IMR-90 (cell line): ENCODE data around the gene RNF213. TPM values are rescaled to one million over a fixed set of nuclear protein-coding genes. Genes with fewer than 3 reads are reported as not detected.

Experiments
- ATAC-seq: fragments of 200-7000 bp; cut with Tn5 transposase; 2 replicates; pipeline ENCODE4 v1.9.1; 2020; ENCODE audit warnings: low read depth, mild to moderate bottlenecking, moderate library complexity
- BruUV-seq: library from RNA; stranded (reverse); fragments of 400-500 nt; replicated peaks from 2 replicates; lab custom pipeline; 2021; lab: Mats Ljungman, UMichigan
- CTCF ChIA-PET: fragments of 300-600 bp; formaldehyde crosslinking; extraction: SDS; loops from one replicate; lab custom pipeline; 2021; ENCODE audit warnings: antibody characterized with exemption; lab: Yijun Ruan, JAX
- POLR2A ChIA-PET: fragments of 300-600 bp; sonication (Branson Sonifier 250); formaldehyde crosslinking; loops from one replicate; lab custom pipeline; 2022; ENCODE audit warnings: antibody characterized with exemption; ENCODE audit not compliant: unreplicated experiment; lab: Charles Lee
- DNase-seq: peaks from one replicate; pipeline ENCODE4 v3.0.0; 2013
- H2AFZ ChIP-seq: replicated peaks from 2 replicates; pipeline ENCODE3; 2013; ENCODE audit warnings: low read length, mild to moderate bottlenecking; ENCODE audit not compliant: poor library complexity
- H2AK5ac ChIP-seq: 2 replicates; pipeline ENCODE4 v1.6.1; 2013; ENCODE audit warnings: low read depth, low read length, inconsistent platforms
- H2AK9ac ChIP-seq: replicated peaks from 2 replicates; pipeline ENCODE3; 2013; ENCODE audit warnings: mild to moderate bottlenecking, low read depth, low read length, moderate library complexity; ENCODE audit not compliant: poor library complexity
- H2BK120ac ChIP-seq: 2 replicates; pipeline ENCODE4 v1.6.1; 2013; ENCODE audit warnings: low read depth, low read length, inconsistent platforms
- H2BK15ac ChIP-seq: 3 replicates; pipeline ENCODE4 v1.6.1; 2013; ENCODE audit warnings: low read depth, low read length, inconsistent platforms
- H2BK20ac ChIP-seq: 2 replicates; pipeline ENCODE4 v1.6.1; 2013; ENCODE audit warnings: low read depth, mild to moderate bottlenecking, inconsistent platforms, low read length, moderate library complexity
- H2BK5ac ChIP-seq: 2 replicates; pipeline ENCODE4 v1.6.1; 2013; ENCODE audit warnings: mild to moderate bottlenecking, low read depth, low read length, inconsistent platforms; ENCODE audit not compliant: poor library complexity, severe bottlenecking
- H3K14ac ChIP-seq: replicated peaks from 2 replicates; pipeline ENCODE4 v1.6.1; 2013; ENCODE audit warnings: low read depth, low read length, inconsistent platforms
- H3K18ac ChIP-seq: 2 replicates; pipeline ENCODE4 v1.6.1; 2013; ENCODE audit warnings: low read depth, low read length, control low read depth
- H3K23ac ChIP-seq: 2 replicates; pipeline ENCODE4 v1.6.1; 2013; ENCODE audit warnings: low read depth, low read length, inconsistent platforms
- H3K27ac ChIP-seq: 2 replicates; pipeline ENCODE4 v1.5.1; 2013; ENCODE audit warnings: mild to moderate bottlenecking, control low read depth, low read length; ENCODE audit not compliant: insufficient read depth
- H3K27me3 ChIP-seq: 2 replicates; pipeline ENCODE4 v1.6.1; 2013; ENCODE audit warnings: low read length; ENCODE audit not compliant: control insufficient read depth, insufficient read depth
- H3K36me3 ChIP-seq: 2 replicates; pipeline ENCODE4 v1.6.1; 2013; ENCODE audit warnings: low read length, mixed read lengths; ENCODE audit not compliant: control insufficient read depth, insufficient read depth
- H3K4ac ChIP-seq: 2 replicates; pipeline ENCODE4 v1.6.1; 2013; ENCODE audit warnings: low read depth, low read length, inconsistent platforms
- H3K4me1 ChIP-seq: 2 replicates; pipeline ENCODE4 v1.6.1; 2013; ENCODE audit warnings: low read length, mixed read lengths; ENCODE audit not compliant: control insufficient read depth, insufficient read depth
- H3K4me2 ChIP-seq: 2 replicates; pipeline ENCODE4 v1.6.1; 2013; ENCODE audit warnings: low read depth, mild to moderate bottlenecking, control low read depth, low read length, moderate library complexity
- H3K4me3 ChIP-seq: 2 replicates; pipeline ENCODE4 v1.5.1; 2013; ENCODE audit warnings: low read depth, mild to moderate bottlenecking, control low read depth, low read length, moderate library complexity; ENCODE audit not compliant: insufficient read depth
- H3K56ac ChIP-seq: 2 replicates; pipeline ENCODE4 v1.6.1; 2013; ENCODE audit warnings: low read length, inconsistent platforms; ENCODE audit not compliant: insufficient read depth; ENCODE audit errors: extremely low read depth
- H3K79me1 ChIP-seq, 2 experiments: 2 replicates each; pipeline ENCODE4 v1.6.1; 2013; ENCODE audit warnings: low read length in 2 of 2, inconsistent platforms in 1 of 2, low read depth in 1 of 2
- H3K9ac ChIP-seq: 2 replicates; pipeline ENCODE4 v1.6.1; 2013; ENCODE audit warnings: low read depth, low read length, control low read depth
- H3K9me1 ChIP-seq: 2 replicates; pipeline ENCODE4 v1.6.1; 2013; ENCODE audit warnings: low read length, inconsistent platforms; ENCODE audit not compliant: insufficient read depth
- H3K9me3 ChIP-seq: 2 replicates; pipeline ENCODE4 v1.6.1; 2013; ENCODE audit warnings: low read length; ENCODE audit not compliant: control insufficient read depth, insufficient read depth
- H4K20me1 ChIP-seq: 2 replicates; pipeline ENCODE4 v1.6.1; 2013; ENCODE audit warnings: low read length, inconsistent platforms; ENCODE audit not compliant: insufficient read depth
- H4K5ac ChIP-seq: 2 replicates; pipeline ENCODE4 v1.6.1; 2013; ENCODE audit warnings: mild to moderate bottlenecking, low read depth, low read length, control low read depth
- H4K8ac ChIP-seq, 2 experiments: 2 replicates each; pipeline ENCODE4 v1.6.1; 2013; ENCODE audit warnings: low read depth in 2 of 2, low read length in 2 of 2, control low read depth in 1 of 2, inconsistent platforms in 1 of 2
- H4K91ac ChIP-seq: 2 replicates; pipeline ENCODE4 v1.6.1; 2013; ENCODE audit warnings: low read depth, low read length, inconsistent platforms; ENCODE audit not compliant: insufficient read depth
- BHLHE40 ChIP-seq: fragments of 150-350 bp; IDR thresholded peaks from 2 replicates; pipeline ENCODE4 v1.6.1; 2016; ENCODE audit warnings: mild to moderate bottlenecking, low read depth, low read length
- CHD1 ChIP-seq: IDR thresholded peaks from 2 replicates; pipeline ENCODE4 v1.6.1; 2012; ENCODE audit warnings: low read depth, low read length, improper control_type of control experiment
- MAFK ChIP-seq: IDR thresholded peaks from 2 replicates; pipeline ENCODE4 v1.6.1; 2012; ENCODE audit warnings: low read depth, low read length, improper control_type of control experiment
- RCOR1 ChIP-seq: IDR thresholded peaks from 2 replicates; pipeline ENCODE4 v1.6.1; 2012; ENCODE audit warnings: mild to moderate bottlenecking, low read length, improper control_type of control experiment; ENCODE audit not compliant: insufficient replicate concordance
- WGBS, 2 experiments: methylation state at CpG; one replicate each; pipeline versions ENCODE4 v1.1.5 to v1.1.7; 2013; ENCODE audit warnings: missing lambda C conversion rate in 2 of 2; ENCODE audit not compliant: insufficient read length in 1 of 2; ENCODE audit errors: extremely low coverage in 2 of 2; 5-methylcytosine and 5-hydroxymethylcytosine counted together
- dilution Hi-C: fragments of 300-500 bp; cut with HindIII; formaldehyde crosslinking; loops from one replicate; pipeline ENCODE4 v1.14.3; 2018; ENCODE audit warnings: low sequenced_read_pairs; ENCODE audit not compliant: unreplicated experiment
- in situ Hi-C: fragments of 300-500 bp; cut with MboI; formaldehyde crosslinking; loops from 3 replicates; pipeline ENCODE4 v1.14.3; 2019; ENCODE audit warnings: low sequenced_read_pairs, inconsistent platforms, mixed read lengths
- intact Hi-C: fragments of 100-400 bp; cut with micrococcal nuclease; formaldehyde crosslinking; loops from 2 replicates; pipeline ENCODE4 v1.10.0; 2022
- polyA plus RNA-seq, 3 experiments: library from polyadenylated mRNA; depleted of rRNA; stranded (reverse); fragments of >200 nt; gene quantifications; 2 replicates each; pipeline ENCODE4 v1.2.3, GENCODE V29; 2012; ENCODE audit warnings: low replicate concordance in 1 of 3
- total RNA-seq: library from RNA; depleted of rRNA; stranded (reverse); fragments of >200 nt; gene quantifications from 2 replicates; pipeline ENCODE4 v1.2.3, GENCODE V29; 2012
- TF ChIP-seq, protein P1 (sequence below): conservative IDR thresholded peaks from 2 replicates; pipeline ENCODE4 v1.5.1; 2012; ENCODE audit warnings: mild to moderate bottlenecking, low read depth, low read length, improper control_type of control experiment

The RNF213 gene
- total and polyA plus RNA-seq, 2 of the 4 experiments (the other 2 are of a cell fraction) = 23.4 to 36.0 TPM

DNA sequence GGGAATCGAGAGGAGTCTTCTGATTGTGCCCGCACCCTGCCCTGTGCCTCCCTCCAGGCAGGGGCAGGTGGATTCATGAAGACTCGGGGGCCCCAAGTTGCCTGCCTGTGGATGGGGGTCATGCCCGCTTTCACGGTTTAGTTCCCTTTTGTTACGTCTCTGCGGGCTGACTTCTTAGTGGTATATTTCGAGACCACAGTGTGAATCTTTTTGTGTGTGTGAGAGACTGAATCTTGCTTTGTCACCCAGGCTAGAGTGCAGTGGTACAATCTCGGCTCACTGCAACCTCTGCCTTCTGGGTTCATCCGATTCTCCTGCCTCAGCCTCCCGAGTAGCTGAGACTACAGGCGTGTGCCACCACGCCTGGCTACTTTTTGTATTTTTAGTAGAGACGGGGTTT lies 18.1 kb upstream of the RNF213 start:
- ChIA-PET POLR2A (no interaction called here), CTCF (no interaction called here)

More for the DNA sequence above, 18.1 kb upstream of the RNF213 start:
- dilution Hi-C loops = no loop called here
- Histone ChIP-seq H4K5ac (no peak overlapping the region), H2AK9ac (no peak overlapping the region), H4K8ac (no peak overlapping the region), H2BK20ac (no peak overlapping the region), H3K4me2 (no peak overlapping the region), H3K27ac (no peak overlapping the region), H2BK15ac (no peak overlapping the region), H3K27me3 (no peaks in the 10 kb centered on the region), H3K9ac (no peak overlapping the region), H3K4ac (no peak overlapping the region), H3K4me1 (no peaks in the 10 kb centered on the region), H3K4me3 (no peak overlapping the region), H3K9me3 (no peaks in the 10 kb centered on the region), H3K56ac (no peak overlapping the region), H3K36me3 (peaks cover 51% of the 10 kb centered on the region), H3K23ac (no peak overlapping the region), H3K14ac (no peak overlapping the region), H3K79me1 (no peaks in the 10 kb centered on the region), H2BK5ac (no peak overlapping the region), H2AFZ (no peak overlapping the region), H4K20me1 (no peaks in the 10 kb centered on the region), H2AK5ac (no peak overlapping the region), H3K9me1 (0 out of 2 replicates have a peak, but pooled peaks cover 2% of the 10 kb centered on the region), H3K18ac (no peak overlapping the region), H4K91ac (no peak overlapping the region), H2BK120ac (no peak overlapping the region)
- BruUV-seq = no TSS peak
- TF ChIP-seq CHD1 (no peak), BHLHE40 (no peak), MAFK (no peak), RCOR1 (no peak)
- TF ChIP-seq, protein P1, sequence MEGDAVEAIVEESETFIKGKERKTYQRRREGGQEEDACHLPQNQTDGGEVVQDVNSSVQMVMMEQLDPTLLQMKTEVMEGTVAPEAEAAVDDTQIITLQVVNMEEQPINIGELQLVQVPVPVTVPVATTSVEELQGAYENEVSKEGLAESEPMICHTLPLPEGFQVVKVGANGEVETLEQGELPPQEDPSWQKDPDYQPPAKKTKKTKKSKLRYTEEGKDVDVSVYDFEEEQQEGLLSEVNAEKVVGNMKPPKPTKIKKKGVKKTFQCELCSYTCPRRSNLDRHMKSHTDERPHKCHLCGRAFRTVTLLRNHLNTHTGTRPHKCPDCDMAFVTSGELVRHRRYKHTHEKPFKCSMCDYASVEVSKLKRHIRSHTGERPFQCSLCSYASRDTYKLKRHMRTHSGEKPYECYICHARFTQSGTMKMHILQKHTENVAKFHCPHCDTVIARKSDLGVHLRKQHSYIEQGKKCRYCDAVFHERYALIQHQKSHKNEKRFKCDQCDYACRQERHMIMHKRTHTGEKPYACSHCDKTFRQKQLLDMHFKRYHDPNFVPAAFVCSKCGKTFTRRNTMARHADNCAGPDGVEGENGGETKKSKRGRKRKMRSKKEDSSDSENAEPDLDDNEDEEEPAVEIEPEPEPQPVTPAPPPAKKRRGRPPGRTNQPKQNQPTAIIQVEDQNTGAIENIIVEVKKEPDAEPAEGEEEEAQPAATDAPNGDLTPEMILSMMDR = no peak
- in situ Hi-C loops = no loop called here
- no peak for DNase-seq
- WGBS, 2 experiments = 90% methylated on average over 5 of the region's 14 CpGs; no CpG with 5 or more reads in 1 of the 2 experiments
- ATAC-seq = no peak
- intact Hi-C loops = no loop called here
